Uterus (tissue), 4 donors: ENCODE measurements around the gene ARHGEF4. TPM values are rescaled to one million over a fixed set of nuclear protein-coding genes. Genes with fewer than 3 reads are reported as not detected.
A peak's percentile ranks its signal among the peaks of the same experiment; 100 is the strongest.

Source experiments
- DNase-seq, 2 donors: peaks; one replicate each; pipeline ENCODE4 v3.0.0-alpha.2; 2019 to 2020
- H3K27ac ChIP-seq, 2 donors: fragments of 200-600 bp; sonication (generic); 1 replicate in 1 of 2; 2 replicates in 1 of 2; pipeline ENCODE4 v1.5.1; 2016 to 2018
- H3K27me3 ChIP-seq, 2 donors: fragments of 200-600 bp; sonication (generic); one replicate each; pipeline ENCODE4 v1.5.1; 2018 to 2019; ENCODE audit warnings: control low read depth in 1 of 2
- H3K36me3 ChIP-seq, 2 donors: fragments of 200-600 bp; sonication (generic); one replicate each; pipeline ENCODE4 v1.5.1; 2019; ENCODE audit warnings: control low read depth in 1 of 2
- H3K4me1 ChIP-seq, 2 donors: fragments of 200-600 bp; sonication (generic); one replicate each; pipeline ENCODE4 v1.5.1; 2018 to 2019; ENCODE audit warnings: control low read depth in 1 of 2
- H3K4me3 ChIP-seq, 2 donors: fragments of 200-600 bp; sonication (generic); 1 replicate in 1 of 2; 2 replicates in 1 of 2; pipeline ENCODE4 v1.5.1; 2018 to 2019; ENCODE audit warnings: mild to moderate bottlenecking in 1 of 2
- H3K9me3 ChIP-seq, 2 donors: fragments of 200-600 bp; sonication (generic); one replicate each; pipeline ENCODE4 v1.5.1; 2019; ENCODE audit warnings: control low read depth in 1 of 2
- CTCF ChIP-seq, 4 experiments: fragments of 200-600 bp in 2 of 4; fragments of 450-650 bp in 2 of 4; sonication (generic) in 2 of 4; IDR thresholded peaks; one replicate each; pipeline ENCODE4 v1.5.1; 2016 to 2019; ENCODE audit warnings: antibody characterized with exemption in 4 of 4, mild to moderate bottlenecking in 2 of 4, moderate library complexity in 1 of 4
- POLR2A ChIP-seq, 2 donors: fragments of 450-650 bp; IDR thresholded peaks; one replicate each; pipeline ENCODE4 v1.6.1; 2016; ENCODE audit warnings: antibody characterized with exemption in 2 of 2, mild to moderate bottlenecking in 1 of 2, moderate library complexity in 1 of 2
- intact Hi-C: fragments of 100-400 bp; cut with DNase I; formaldehyde crosslinking; loops from one replicate; pipeline ENCODE4 v1.15.1; 2023; ENCODE audit warnings: low total_unique reads
- small RNA-seq: library from RNA; depleted of rRNA; stranded (forward); fragments of <200 nt; gene quantifications from one replicate; pipeline ENCODE3, GENCODE V24; 2016
- total RNA-seq, 4 donors: library from RNA; depleted of rRNA in 3 of 4; stranded (reverse); fragments of >200 nt in 3 of 4; gene quantifications; one replicate each; pipeline versions ENCODE4 v1.1.0 to v1.2.4, GENCODE V29; 2014 to 2023
- donor health status: DM: yes; HTN: yes; CAD: no.

ARHGEF4 gene
- total RNA-seq, 4 donors from 2014 or later, result 1.8 to 26.2 (median 9.6) TPM

GRCh38 chr2:131093006-131093695 lies 256.4 kb downstream of the ARHGEF4 start, which contains the start of gene FAM168B:
Gene FAM168B, minus strand, starts transcription at chr2:131093460. Its CDS starts 10,814 bp downstream, at chr2:131082646.
- Histone ChIP-seq H3K27me3 (no peaks in the 10 kb centered on the region), H3K36me3 (no peaks in the 10 kb centered on the region), H3K27ac (peak within 1 kb of the TSS; percentile 93 to 96), H3K9me3 (no peaks in the 10 kb centered on the region), H3K4me1 (peaks cover 3% of the 10 kb centered on the region in 2 donors), H3K4me3 (peak within 1 kb of the TSS; percentile 55 to 66)
- intact Hi-C loops, result no loop called here
- peak; percentile 80 to 90 for DNase-seq
- peak in 1 of 4 experiments; percentile 20 for TF ChIP-seq CTCF (IDR thresholded peaks at IDR 0.05)
- TF ChIP-seq POLR2A (IDR thresholded peaks at IDR 0.05), result peak; percentile 76 to 98

GRCh38 chr2:131093696-131094462 lies 257.2 kb downstream of the ARHGEF4 start:
- TF ChIP-seq CTCF (IDR thresholded peaks at IDR 0.05) (no peak), POLR2A (IDR thresholded peaks at IDR 0.05) (no peak)
- Histone ChIP-seq H3K27me3 (no peaks in the 10 kb centered on the region), H3K4me3 (peak overlapping the region; percentile 55 to 66), H3K4me1 (peaks cover 3% of the 10 kb centered on the region in 2 donors), H3K27ac (peak overlapping the region; percentile 93 to 96), H3K36me3 (no peaks in the 10 kb centered on the region), H3K9me3 (no peaks in the 10 kb centered on the region)
- DNase-seq, result no peak
- intact Hi-C loops, result no loop called here

GRCh38 chr2:131094463-131095281 lies 258.0 kb downstream of the ARHGEF4 start:
- Histone ChIP-seq H3K9me3 (no peaks in the 10 kb centered on the region), H3K27me3 (no peaks in the 10 kb centered on the region), H3K36me3 (no peaks in the 10 kb centered on the region), H3K27ac (no peak overlapping the region), H3K4me1 (peaks cover 3% of the 10 kb centered on the region in 2 donors), H3K4me3 (no peak overlapping the region)
- TF ChIP-seq POLR2A (IDR thresholded peaks at IDR 0.05), result no peak
- no peak for TF ChIP-seq CTCF (IDR thresholded peaks at IDR 0.05)
- intact Hi-C loops, result no loop called here
- no peak for DNase-seq

Small RNA genes within 50 kb of the gene (small RNA-seq; reads per million reads assigned to genes)
- gene RF00423, result not detected

Other genes with a start within 250 kb of the ARHGEF4 start
- under 1 TPM in 1 of 4 donors, not detected in 3; 0.62 TPM for gene CFC1, start 237.3 kb upstream of the ARHGEF4 start, total RNA-seq
- gene POTEJ, start 225.5 kb upstream of the ARHGEF4 start, total RNA-seq, result under 1 TPM in 1 of 4 donors, not detected in 3; 0.21 TPM
- not detected for gene GPR148, start 107.8 kb upstream of the ARHGEF4 start, total RNA-seq
- gene AMER3, start 81.4 kb upstream of the ARHGEF4 start, total RNA-seq, result under 1 TPM in 1 of 4 donors, not detected in 3; 0.21 TPM